D721Med (cell line): ENCODE results near the gene NNMT.

Experiments used
- DNase-seq: peaks from one replicate; pipeline ENCODE4 v3.0.0; 2011; ENCODE audit warnings: low spot score; ENCODE audit not compliant: insufficient read length
- FAIRE-seq: peaks from 2 replicates; lab custom pipeline; 2011; peaks lifted over from hg19 to GRCh38; lab: Jason Lieb, UNC
- CTCF ChIP-seq: IDR thresholded peaks from 2 replicates; pipeline ENCODE4 v1.5.1; 2012; ENCODE audit warnings: mild to moderate bottlenecking, control low read depth; ENCODE audit not compliant: insufficient read depth; ENCODE audit errors: missing control alignments

The NNMT gene

DNA sequence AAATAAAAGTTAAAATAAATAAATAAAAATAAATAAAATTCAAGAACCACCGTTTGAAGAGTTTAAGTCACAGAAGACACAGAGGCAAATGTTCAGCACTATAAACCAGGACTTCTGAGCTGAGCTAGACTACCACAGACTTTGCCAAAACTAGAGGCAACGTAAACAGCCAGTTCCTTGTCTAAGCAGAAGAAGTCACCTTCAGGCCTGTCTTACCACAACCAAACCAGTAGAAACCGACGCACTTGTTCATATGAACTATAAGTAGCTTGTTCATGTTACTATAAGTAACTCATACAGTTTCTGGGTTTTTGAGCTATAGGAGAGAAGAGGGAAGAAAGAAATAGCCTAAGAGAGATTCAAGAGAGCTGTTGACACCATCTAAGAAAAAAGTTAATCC lies 48.3 kb downstream of the NNMT start:
- FAIRE-seq (no peak), DNase-seq (no peak)
- TF ChIP-seq CTCF = no peak

DNA sequence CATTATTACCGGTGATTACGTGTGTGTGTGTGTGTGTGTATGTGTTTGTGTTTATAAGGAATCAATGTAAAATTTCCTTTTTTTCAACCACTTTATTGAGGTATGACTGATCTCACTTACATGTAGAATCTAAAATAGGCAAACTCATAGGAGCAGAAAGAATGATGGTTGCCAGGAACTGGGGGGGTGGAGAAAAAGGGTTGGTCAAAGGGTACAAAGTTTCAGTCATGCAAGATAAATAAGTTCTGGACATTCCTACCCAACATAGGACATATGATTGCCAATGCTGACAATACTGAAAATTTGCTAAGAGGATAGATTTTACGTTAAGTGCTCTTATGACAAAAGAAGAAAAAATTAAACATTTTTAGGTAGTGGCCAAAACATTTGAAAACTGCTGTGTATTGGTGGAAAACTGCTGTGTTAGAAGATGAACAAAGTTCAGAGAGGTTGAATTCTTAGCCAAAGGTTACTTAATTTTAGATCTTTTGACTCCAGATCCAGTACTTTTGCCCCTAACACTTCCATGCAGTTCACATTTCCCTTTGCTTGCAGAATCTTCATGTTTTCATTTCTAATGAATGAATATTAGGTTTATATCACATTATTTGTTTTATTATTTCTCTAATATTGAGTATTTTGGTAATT lies 49.5 kb downstream of the NNMT start:
- no peak for DNase-seq
- no peak for TF ChIP-seq CTCF
- FAIRE-seq = no peak

DNA sequence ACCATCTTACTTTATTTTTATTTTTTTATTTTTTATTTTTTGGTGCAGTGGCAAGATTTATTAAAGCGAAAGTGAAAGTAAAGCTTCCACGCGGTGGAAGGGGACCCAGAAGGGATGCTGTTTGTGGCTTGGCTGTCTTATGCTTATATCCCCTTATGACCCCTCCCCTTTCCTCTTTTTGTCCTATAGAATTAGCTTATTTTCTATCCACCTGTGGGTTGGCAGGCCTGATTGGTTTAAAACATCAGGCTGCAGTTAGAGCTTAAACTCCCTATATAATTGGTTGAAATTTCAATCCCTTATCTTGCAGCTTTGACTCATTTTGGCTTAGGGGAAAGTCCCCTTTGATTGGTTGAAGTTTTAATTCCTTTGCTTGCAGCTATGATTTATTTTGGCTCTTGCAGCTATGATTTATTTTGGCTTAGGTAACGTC lies 50.5 kb downstream of the NNMT start:
- no peak for TF ChIP-seq CTCF
- FAIRE-seq (no peak), DNase-seq (no peak)

- TF ChIP-seq CTCF = peak; percentile 51
- no peak for FAIRE-seq
Observed at GRCh38 chr11:114348200-114349191, 52.3 kb downstream of the NNMT start.

DNA sequence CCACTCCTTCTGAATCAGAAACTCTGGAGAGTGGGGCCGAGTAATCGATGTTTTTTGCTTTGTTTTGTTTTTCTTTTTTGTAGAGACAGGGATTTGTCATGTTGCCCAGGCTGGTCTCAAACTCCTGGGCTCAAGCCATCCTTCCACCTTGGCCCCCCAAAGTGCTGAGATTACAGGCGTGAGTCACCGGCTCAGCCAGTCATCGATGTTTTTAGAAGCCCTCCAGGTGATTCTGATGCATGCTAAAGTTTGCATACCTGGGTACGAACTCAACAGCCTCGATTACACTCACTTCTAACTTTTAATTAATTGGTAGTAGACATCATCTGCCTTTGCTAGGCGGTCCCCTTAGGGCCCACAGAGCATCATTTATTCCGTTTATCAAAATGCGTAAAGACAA lies 53.8 kb downstream of the NNMT start:
- no peak for FAIRE-seq
- no peak for DNase-seq
- TF ChIP-seq CTCF = no peak

More at GRCh38 chr11:114348200-114349191, 52.3 kb downstream of the NNMT start:
- DNase-seq = no peak

GRCh38 chr11:114353443-114353842 lies 57.2 kb downstream of the NNMT start:
- TF ChIP-seq CTCF = no peak
- no peak for FAIRE-seq
- no peak for DNase-seq
